GM19372 (cell line): ENCODE results near the gene INF2.
"Not testable (repeated sequence)": the region's sequence is repeated elsewhere in the genome, so short reads cannot be mapped to it uniquely, and the experiment has no call there.

Experiments
- ATAC-seq: cut with Tn5 transposase; IDR thresholded peaks from one replicate; pipeline ENCODE4 v1.9.1; 2021; ENCODE audit warnings: mild to moderate bottlenecking, low read depth, moderate library complexity; ENCODE audit not compliant: unreplicated experiment

The INF2 gene

DNA sequence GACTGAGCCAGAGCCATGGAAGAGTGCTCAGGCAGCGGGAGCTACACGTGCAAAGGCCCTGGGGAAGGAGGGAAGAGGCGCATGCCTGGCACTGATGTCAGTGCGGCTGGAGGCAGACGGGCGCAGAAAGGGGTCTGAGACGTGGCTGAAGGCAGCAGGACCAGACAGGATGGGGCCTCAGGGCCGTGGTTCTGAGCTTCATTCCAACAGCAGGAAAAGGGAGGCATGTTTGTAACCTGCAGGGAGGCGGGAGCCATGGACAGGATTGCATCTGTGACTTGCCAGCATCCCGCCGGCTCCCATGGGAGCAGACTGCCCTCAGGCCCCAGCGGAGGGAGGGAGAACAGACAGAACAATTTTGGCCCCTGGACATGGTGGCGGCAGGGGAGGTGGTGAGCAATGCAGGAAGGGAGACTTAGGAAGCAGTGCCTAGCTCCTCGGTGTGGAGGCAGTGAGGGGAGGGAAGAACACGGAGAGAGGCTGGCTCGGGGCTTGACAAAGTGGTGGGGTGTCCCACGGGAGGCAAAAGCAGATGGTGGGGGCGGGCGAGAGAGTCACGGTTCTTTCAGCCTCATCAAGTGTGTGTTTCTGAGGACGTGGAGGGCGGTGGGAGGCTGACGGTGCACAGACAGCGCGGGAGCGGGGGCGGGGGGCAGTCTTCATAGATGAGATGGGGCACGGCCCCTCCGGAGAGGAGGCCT lies 33.3 kb upstream of the INF2 start:
- ATAC-seq = no peak

DNA sequence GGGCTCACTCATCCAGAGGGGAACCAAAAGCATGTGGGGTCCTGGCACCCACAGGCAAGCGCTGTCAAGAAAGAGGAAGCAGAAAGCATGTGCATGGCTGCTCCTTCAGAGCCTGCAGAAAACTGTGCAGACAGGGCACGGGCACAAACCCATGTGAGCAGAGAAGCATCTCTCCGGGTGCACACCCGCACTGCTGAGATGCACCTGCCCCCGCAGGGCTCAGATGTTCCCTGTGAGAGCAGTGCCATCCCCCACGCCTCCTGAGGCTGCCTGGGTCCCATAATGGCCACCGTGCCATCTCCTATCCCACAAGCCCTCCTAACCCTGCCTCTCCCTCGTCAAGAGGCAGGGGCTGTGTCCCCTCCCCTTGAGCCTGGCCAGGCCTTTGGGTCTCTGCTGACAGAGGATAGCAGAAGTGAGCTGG lies 32.3 kb upstream of the INF2 start:
- no peak for ATAC-seq

DNA sequence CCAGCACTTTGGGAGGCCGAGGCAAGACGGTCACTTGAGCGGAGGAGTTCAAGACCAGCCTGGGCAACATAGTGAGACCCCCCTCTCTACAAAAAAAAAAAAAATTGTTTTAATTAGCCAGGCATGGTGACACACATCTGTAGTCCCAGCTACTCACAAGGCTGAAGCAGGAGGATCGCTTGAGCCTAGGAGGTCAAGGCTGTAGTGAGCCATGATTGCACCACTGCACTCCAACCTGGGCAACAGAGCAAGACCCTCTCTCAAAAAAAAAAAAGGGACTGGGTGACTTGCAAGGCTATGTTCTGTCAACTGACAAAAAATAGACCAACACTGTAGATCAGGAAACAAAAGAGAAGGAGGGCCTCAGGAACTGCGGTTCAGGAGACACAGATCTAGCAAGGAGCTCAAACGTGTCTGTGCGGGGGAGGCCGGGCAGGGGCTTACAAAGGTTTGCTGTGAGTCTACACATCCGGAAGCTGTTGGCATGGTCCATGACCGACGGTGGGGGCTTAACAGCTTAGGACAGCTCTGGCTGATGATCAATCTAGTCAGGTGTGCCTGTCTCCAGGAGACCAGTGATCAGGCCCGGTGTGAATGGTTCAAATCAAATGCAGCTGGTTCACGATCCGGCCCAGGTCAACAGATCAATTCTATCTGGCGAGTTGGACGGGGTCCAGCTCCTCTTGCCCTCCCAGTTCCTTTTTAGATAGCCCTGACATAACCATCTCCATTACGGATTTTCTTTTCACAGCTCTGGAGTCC lies 31.7 kb upstream of the INF2 start:
- no peak for ATAC-seq

DNA sequence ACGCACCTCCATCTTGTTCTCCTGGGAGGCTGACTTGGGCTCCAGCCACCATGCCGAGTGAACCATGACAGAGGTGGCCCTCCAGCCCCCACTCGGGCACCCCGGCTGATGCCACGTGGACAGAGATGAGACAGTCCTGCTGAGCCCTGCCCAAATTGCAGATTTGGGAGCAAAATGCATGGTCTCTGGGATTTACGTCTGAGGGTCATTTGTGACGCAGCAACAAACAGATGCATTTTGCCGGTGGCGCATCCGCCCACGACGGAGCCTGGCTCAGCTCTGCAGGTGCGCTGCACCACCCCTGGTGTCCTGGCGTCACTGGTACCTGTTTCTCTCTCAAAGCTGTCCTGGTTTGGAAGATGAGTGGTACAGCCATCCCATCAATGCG lies 31.1 kb upstream of the INF2 start:
- no peak for ATAC-seq

- no peak for ATAC-seq
Observed at GRCh38 chr14:104659146-104659545, 30.3 kb upstream of the INF2 start.

GRCh38 chr14:104659764-104660523 lies 29.5 kb upstream of the INF2 start:
- ATAC-seq = no peak

DNA sequence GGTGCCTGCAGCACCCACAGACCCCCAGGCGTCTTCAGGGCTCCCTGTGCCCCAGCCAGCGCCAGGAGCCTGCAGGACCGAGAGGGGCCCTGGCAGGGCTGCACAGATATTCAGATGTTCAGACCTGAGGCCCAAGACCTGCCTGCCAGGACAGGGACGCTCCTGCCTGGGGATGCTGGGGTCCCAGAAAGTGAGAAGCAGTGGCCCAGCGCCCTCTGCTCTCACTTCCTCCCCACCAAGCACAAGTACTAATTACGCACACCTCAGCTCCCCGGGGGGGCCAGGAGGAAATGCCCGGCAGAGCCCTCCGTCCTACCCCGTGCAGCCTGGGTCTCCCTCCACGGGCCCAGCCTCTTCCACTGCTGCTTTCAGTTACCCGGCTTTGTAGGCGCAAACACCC lies 28.8 kb upstream of the INF2 start:
- no peak for ATAC-seq

DNA sequence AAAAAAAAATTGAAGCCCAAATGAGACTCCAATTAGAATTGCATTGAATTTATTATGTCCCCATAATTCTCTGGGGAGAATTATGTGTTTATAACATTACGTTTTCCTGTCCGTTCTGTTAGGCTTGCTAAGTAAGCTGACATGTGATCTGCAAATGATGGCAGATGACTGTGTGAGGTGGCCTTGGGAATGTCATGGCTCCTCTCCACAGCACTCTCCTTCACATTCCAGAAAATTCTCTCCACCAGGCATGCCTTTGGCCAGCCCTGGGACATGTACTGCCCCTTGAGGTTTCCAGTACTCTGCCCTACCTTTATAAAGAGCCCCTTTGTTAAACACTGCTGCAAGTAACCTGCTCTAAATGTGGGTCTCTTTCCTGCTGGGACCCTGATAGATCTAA lies 28.3 kb upstream of the INF2 start:
- no peak for ATAC-seq

- not testable (repeated sequence) for ATAC-seq
Observed at GRCh38 chr14:104661528-104662157, 27.8 kb upstream of the INF2 start.

- not testable (repeated sequence) for ATAC-seq
Observed at GRCh38 chr14:104662472-104662871, 26.9 kb upstream of the INF2 start.

GRCh38 chr14:104664107-104664506 lies 25.3 kb upstream of the INF2 start:
- no peak for ATAC-seq

- ATAC-seq = no peak
Observed at GRCh38 chr14:104664588-104664987, 24.8 kb upstream of the INF2 start.

DNA sequence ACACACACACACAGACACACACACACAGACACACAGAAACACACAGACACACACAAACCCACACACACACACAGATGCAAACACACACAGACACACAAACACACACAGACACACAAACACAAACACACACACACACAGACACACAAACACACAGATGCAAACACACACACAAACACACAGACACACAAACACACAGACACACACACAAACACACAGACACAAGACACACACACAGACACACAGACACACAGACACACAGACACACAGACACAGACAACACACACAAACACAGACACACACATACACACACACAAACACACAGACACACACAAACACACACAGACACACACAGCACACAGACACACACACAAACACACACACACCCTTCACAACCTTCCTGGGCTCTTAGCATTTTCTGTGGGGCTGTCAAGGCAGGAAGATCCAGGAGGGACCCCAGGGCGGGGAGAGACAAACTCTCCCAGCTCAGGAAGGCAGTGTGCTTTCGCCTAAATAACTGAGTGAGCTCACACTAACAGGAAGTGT lies 24.2 kb upstream of the INF2 start:
- ATAC-seq = no peak

DNA sequence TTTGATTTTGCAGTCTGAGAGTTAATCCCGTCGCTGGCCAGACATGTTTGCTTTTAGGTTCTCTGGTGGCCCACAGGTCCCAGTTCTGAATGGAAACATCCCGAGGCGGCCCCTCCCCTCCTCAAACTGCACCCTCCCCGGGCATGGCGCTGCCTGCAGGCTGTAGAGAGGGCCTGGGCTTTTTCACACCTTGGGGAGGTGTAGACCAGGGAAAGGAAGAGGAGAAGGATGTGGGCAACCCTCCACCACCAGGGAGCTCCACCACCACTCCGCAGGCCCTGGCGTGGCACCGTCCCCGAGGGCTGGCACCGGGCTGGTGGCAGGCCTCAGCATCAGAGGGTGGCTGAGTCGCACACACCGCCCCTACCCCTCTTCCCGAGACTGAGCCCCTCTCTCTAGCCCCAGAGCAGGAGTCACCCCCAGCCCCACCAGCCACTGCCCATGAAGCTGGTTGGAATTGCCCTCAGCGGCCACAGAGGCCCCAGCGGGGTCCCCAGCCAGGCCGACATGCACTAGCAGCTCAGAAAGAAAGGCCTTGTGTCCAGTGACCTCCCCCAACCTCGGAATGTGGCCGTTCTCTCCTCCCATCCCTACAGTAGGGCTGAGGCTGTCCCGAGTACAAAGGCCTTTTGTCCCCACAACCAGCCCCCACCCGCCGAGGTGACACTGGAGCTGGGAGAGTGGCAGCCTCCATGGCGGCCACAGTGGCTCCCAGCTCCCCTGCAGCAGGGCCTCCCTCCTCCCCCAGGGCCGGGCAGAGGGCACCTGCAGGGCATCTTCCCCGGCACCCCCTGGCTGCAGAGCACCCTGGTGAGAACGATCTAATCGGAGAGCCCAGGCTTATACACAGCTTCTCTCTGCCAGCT lies 23.5 kb upstream of the INF2 start:
- ATAC-seq = no peak

DNA sequence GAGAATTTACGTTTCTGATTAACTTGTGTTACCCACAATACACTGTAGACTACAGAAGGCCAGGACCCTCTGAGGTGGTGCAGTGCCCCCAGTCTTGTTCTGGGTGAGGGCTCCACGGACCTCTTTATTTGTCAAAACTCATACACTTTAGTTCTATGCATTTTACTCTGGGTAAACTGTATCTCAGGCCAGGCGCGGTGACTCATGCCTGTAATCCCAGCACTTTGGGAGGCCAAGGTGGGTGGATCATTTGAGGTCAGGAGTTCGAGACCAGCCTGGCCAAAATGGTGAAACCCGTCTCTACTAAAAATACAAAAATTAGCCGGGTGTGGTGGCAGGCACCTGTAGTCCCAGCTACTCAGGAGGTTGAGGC lies 22.9 kb upstream of the INF2 start:
- ATAC-seq = not testable (repeated sequence)

GRCh38 chr14:104666981-104667380 lies 22.4 kb upstream of the INF2 start:
- no peak for ATAC-seq

GRCh38 chr14:104669697-104670096 lies 19.7 kb upstream of the INF2 start:
- no peak for ATAC-seq

DNA sequence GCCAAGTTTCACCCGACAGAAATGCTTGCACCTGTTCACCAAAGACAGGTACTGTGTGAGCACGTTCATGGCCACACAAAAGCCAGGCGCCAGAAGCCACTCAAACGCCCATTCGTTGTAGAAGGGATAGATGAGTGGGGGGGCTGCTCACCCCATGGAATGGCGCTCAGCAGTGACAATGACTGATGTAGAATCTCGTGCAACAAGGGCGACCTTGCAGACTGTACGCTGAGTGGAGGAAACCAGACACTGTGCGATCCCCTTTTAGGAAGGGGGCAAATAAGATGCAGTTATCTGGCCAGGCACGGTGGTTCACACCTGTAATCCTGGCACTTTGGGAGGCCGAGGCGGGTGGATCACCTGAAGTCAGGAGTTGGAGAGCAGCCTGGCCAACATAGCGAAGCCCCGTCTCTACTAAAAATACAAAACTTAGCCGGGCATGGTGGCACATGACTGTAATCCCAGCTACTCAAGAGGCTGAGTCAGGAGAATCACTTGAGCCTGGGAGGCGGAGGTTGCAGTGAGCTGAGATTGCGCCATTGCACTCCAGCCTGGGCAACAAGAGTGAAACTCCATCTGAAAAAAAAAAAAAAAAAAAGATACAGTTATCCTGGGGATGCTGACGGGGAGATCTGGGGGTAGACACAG lies 18.0 kb upstream of the INF2 start:
- ATAC-seq = not testable (repeated sequence)

DNA sequence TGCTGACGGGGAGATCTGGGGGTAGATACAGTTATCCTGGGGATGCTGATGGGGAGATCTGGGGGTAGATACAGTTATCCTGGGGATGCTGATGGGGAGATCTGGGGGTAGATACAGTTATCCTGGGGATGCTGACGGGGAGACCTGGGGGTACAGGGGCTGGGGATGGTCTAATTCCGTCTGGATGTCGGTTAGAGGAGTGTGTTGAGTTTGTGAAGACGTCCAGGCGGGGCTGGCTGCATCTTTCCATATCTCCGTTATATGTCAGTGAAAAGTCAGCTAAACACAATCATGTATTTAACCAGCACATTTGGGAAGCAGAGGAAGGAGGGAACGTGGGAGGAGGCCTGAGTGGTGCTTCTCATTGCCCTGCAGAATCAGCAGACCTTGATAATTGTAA lies 17.3 kb upstream of the INF2 start:
- not testable (repeated sequence) for ATAC-seq
